DMS53 (cell line): ENCODE data around the gene RPUSD2.

Experiments used
- DNase-seq: peaks from one replicate; lab custom pipeline; 2025; lab: John Stamatoyannopoulos, UW

The RPUSD2 gene

DNA sequence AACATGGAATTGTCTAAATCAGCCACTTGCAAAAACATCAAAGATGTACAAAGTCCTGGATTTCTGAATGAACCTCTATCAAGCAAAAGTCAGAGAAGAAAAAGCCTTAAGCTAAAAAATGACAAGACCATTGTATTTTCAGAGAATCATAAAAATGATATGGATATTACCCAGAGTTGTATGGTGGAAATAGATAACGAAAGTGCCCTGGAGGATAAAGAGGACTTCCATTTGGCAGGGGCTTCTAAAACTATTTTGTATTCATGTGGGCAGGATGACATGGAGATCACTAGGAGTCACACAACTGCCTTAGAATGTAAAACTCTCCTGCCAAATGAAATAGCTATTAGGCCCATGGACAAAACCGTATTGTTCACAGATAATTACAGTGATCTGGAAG is 54.3 kb downstream of the RPUSD2 start:
- DNase-seq: no peak
